Measurements from ENCODE around the gene PARD3.

PARD3 gene

GRCh38 chr10:34169131-34169530, 646.0 kb downstream of the PARD3 start:
- no peak for DNase-seq

GRCh38 chr10:34168439-34168838, 646.7 kb downstream of the PARD3 start:
- no peak for DNase-seq

- no peak for DNase-seq
Measured at GRCh38 chr10:34166823-34167222, 648.3 kb downstream of the PARD3 start.

GRCh38 chr10:34166354-34166753, 648.7 kb downstream of the PARD3 start:
- no peak for DNase-seq

GRCh38 chr10:34164029-34164428, 651.1 kb downstream of the PARD3 start:
- no peak for DNase-seq

- no peak for DNase-seq
Measured at GRCh38 chr10:34163075-34163905, 651.8 kb downstream of the PARD3 start.

GRCh38 chr10:34161777-34162370, 653.2 kb downstream of the PARD3 start:
- no peak for DNase-seq

- DNase-seq, result no peak
Measured at GRCh38 chr10:34160595-34160994, 654.5 kb downstream of the PARD3 start.

- no peak for DNase-seq
Measured at GRCh38 chr10:34157501-34157900, 657.6 kb downstream of the PARD3 start.

- DNase-seq, result no peak
Measured at GRCh38 chr10:34156781-34157425, 658.2 kb downstream of the PARD3 start.

GRCh38 chr10:34155812-34156211, 659.3 kb downstream of the PARD3 start:
- DNase-seq, result no peak

GRCh38 chr10:34154383-34154900, 660.7 kb downstream of the PARD3 start:
- DNase-seq, result no peak

GRCh38 chr10:34153663-34154382, 661.3 kb downstream of the PARD3 start:
- no peak for DNase-seq

GRCh38 chr10:34152434-34152833, 662.7 kb downstream of the PARD3 start:
- DNase-seq, result no peak

GRCh38 chr10:34151931-34152330, 663.2 kb downstream of the PARD3 start:
- no peak for DNase-seq

- no peak for DNase-seq
Measured at GRCh38 chr10:34151481-34151880, 663.6 kb downstream of the PARD3 start.

GRCh38 chr10:34150103-34150502, 665.0 kb downstream of the PARD3 start:
- DNase-seq, result no peak

- DNase-seq, result no peak
Measured at GRCh38 chr10:34148305-34148657, 666.8 kb downstream of the PARD3 start.

- no peak for DNase-seq
Measured at GRCh38 chr10:34147641-34148304, 667.3 kb downstream of the PARD3 start.

GRCh38 chr10:34145715-34146114, 669.4 kb downstream of the PARD3 start:
- no peak for DNase-seq

- DNase-seq, result no peak
Measured at GRCh38 chr10:34143466-34143865, 671.6 kb downstream of the PARD3 start.

- DNase-seq, result no peak
Measured at GRCh38 chr10:34141032-34141680, 673.9 kb downstream of the PARD3 start.

Measured in activated CD4-positive, alpha-beta T cell treated with anti-CD3 and anti-CD28 coated beads, Interleukin-2, Interleukin-6, amounts not matched to agents 100 ng/mL and 50 ng/mL, durations not matched to agents 16 hours and 8 hours (primary cell).